Activated CD4-positive, alpha-beta memory T cell treated with anti-CD3 and anti-CD28 coated beads for 36 hours (primary cell): ENCODE results near the gene PLEKHB2. TPM values are rescaled to one million over a fixed set of nuclear protein-coding genes. Genes with fewer than 3 reads are reported as not detected.
"Not testable (repeated sequence)": the region's sequence is repeated elsewhere in the genome, so short reads cannot be mapped to it uniquely, and the experiment has no call there.

ENCODE experiments used
- CTCF ChIA-PET: fragments of 350-600 bp; sonication (Branson Sonifier 250); formaldehyde crosslinking; loops from one replicate; lab custom pipeline; 2021; ENCODE audit warnings: antibody characterized with exemption, inconsistent platforms; lab: Charles Lee
- POLR2A ChIA-PET: fragments of 350-600 bp; sonication (Branson Sonifier 250); formaldehyde crosslinking; loops from one replicate; lab custom pipeline; 2021; ENCODE audit warnings: antibody characterized with exemption; lab: Charles Lee
- DNase-seq: peaks from one replicate; pipeline ENCODE4 v3.0.0-alpha.2; 2020
- H3K27ac Mint-ChIP-seq: one replicate; pipeline ENCODE4 v1.8.0; 2021; ENCODE audit warnings: mixed read lengths
- H3K27me3 Mint-ChIP-seq: one replicate; pipeline ENCODE4 v1.8.0; 2021; ENCODE audit warnings: mixed read lengths
- H3K36me3 Mint-ChIP-seq: one replicate; pipeline ENCODE4 v1.8.0; 2021; ENCODE audit warnings: mixed read lengths
- H3K4me1 Mint-ChIP-seq: one replicate; pipeline ENCODE4 v1.8.0; 2021; ENCODE audit warnings: low read depth, mixed read lengths
- H3K4me3 Mint-ChIP-seq: one replicate; pipeline ENCODE4 v1.8.0; 2021; ENCODE audit warnings: mild to moderate bottlenecking, mixed read lengths
- H3K9me3 Mint-ChIP-seq: one replicate; pipeline ENCODE4 v1.8.0; 2021; ENCODE audit warnings: mixed read lengths
- intact Hi-C: fragments of 100-400 bp; cut with micrococcal nuclease; formaldehyde crosslinking; loops from one replicate; pipeline ENCODE4 v1.15.1; 2023
- total RNA-seq, 2 experiments: library from RNA; stranded (reverse); gene quantifications; one replicate each; pipeline ENCODE4 v1.2.3, GENCODE V29; 2021

PLEKHB2 gene
- total RNA-seq, 2 experiments from 2014 or later, result 50.0 to 52.2 TPM

- ChIA-PET POLR2A (no interaction called here), CTCF (no interaction called here)
- DNase-seq, result no peak
- Mint-ChIP-seq H3K4me1 (peaks cover 38% of the 10 kb centered on the region), H3K27me3 (no peaks in the 10 kb centered on the region), H3K27ac (no peak overlapping the region), H3K36me3 (peaks cover 41% of the 10 kb centered on the region), H3K9me3 (no peaks in the 10 kb centered on the region), H3K4me3 (no peak overlapping the region)
- intact Hi-C loops, result no loop called here
Measured at GRCh38 chr2:131076707-131077106, 28.4 kb upstream of the PLEKHB2 start.

GRCh38 chr2:131077182-131077846, 27.8 kb upstream of the PLEKHB2 start:
- no peak overlapping the region for H3K4me3 Mint-ChIP-seq
- H3K27ac Mint-ChIP-seq, result no peak overlapping the region
- peaks cover 40% of the 10 kb centered on the region for H3K4me1 Mint-ChIP-seq
- intact Hi-C loops, result no loop called here
- ChIA-PET CTCF (no interaction called here), POLR2A (no interaction called here)
- peaks cover 42% of the 10 kb centered on the region for H3K36me3 Mint-ChIP-seq
- H3K9me3 Mint-ChIP-seq, result no peaks in the 10 kb centered on the region
- H3K27me3 Mint-ChIP-seq, result no peaks in the 10 kb centered on the region
- DNase-seq, result no peak

- intact Hi-C loops, result no loop called here
- Mint-ChIP-seq H3K9me3 (no peaks in the 10 kb centered on the region), H3K4me1 (peaks cover 40% of the 10 kb centered on the region), H3K4me3 (no peak overlapping the region), H3K36me3 (peaks cover 45% of the 10 kb centered on the region), H3K27ac (no peak overlapping the region), H3K27me3 (no peaks in the 10 kb centered on the region)
- POLR2A ChIA-PET, result no interaction called here
- DNase-seq, result no peak
- CTCF ChIA-PET, result no interaction called here
Measured at GRCh38 chr2:131077966-131078365, 27.2 kb upstream of the PLEKHB2 start.

GRCh38 chr2:131079931-131080330, 25.2 kb upstream of the PLEKHB2 start:
- peaks cover 46% of the 10 kb centered on the region for H3K36me3 Mint-ChIP-seq
- H3K27me3 Mint-ChIP-seq, H3K4me3 Mint-ChIP-seq, CTCF ChIA-PET, DNase-seq, H3K9me3 Mint-ChIP-seq, POLR2A ChIA-PET, H3K27ac Mint-ChIP-seq: not testable (repeated sequence)
- peaks cover 33% of the 10 kb centered on the region for H3K4me1 Mint-ChIP-seq
- intact Hi-C loops, result loop anchor here (5.0 kb wide), 1 partner anchor 38 kb away; no protein-coding TSS in a partner anchor

- Mint-ChIP-seq H3K27me3 (no peaks in the 10 kb centered on the region), H3K4me1 (peaks cover 38% of the 10 kb centered on the region), H3K4me3 (no peak overlapping the region), H3K27ac (no peak overlapping the region), H3K36me3 (peaks cover 43% of the 10 kb centered on the region), H3K9me3 (no peaks in the 10 kb centered on the region)
- intact Hi-C loops, result loop anchor here (5.0 kb wide), 1 partner anchor 39 kb away; no protein-coding TSS in a partner anchor
- POLR2A ChIA-PET, result interaction anchor here (1.0 kb wide), 1 partner anchor 12 kb away, joined by 3 read pairs; the partner anchor contains the start of gene FAM168B
- CTCF ChIA-PET, result no interaction called here
- no peak for DNase-seq
Measured at GRCh38 chr2:131081190-131081589, 23.9 kb upstream of the PLEKHB2 start.

GRCh38 chr2:131085646-131086045, 19.5 kb upstream of the PLEKHB2 start:
- Mint-ChIP-seq H3K9me3 (no peaks in the 10 kb centered on the region), H3K4me1 (peaks cover 41% of the 10 kb centered on the region), H3K4me3 (no peak overlapping the region), H3K36me3 (peaks cover 47% of the 10 kb centered on the region), H3K27ac (no peak overlapping the region), H3K27me3 (no peaks in the 10 kb centered on the region)
- DNase-seq, result no peak
- intact Hi-C loops, result no loop called here
- ChIA-PET CTCF (interaction anchor here (1.2 kb wide), 1 partner anchor 407 kb away, joined by 3 read pairs; no protein-coding TSS in a partner anchor), POLR2A (no interaction called here)

- POLR2A ChIA-PET, result interaction anchor here (0.9 to 2.5 kb wide), 5 partner anchors 11 to 28 kb away, joined by 3 to 10 read pairs (median 5); partner anchors contain the start of gene PLEKHB2
- peak overlapping the region; percentile 78 for H3K4me3 Mint-ChIP-seq
- peaks cover 22% of the 10 kb centered on the region for H3K4me1 Mint-ChIP-seq
- no peaks in the 10 kb centered on the region for H3K27me3 Mint-ChIP-seq
- no peaks in the 10 kb centered on the region for H3K9me3 Mint-ChIP-seq
- intact Hi-C loops, result loop anchor here (1.0 to 5.0 kb wide), 4 partner anchors 12 to 910 kb away; partner anchors contain the start of genes MZT2B and SMPD4
- peaks cover 20% of the 10 kb centered on the region for H3K36me3 Mint-ChIP-seq
- no peak for DNase-seq
- CTCF ChIA-PET, result interaction anchor here (0.6 to 2.5 kb wide), 3 partner anchors 12 to 400 kb away, joined by 3 to 14 read pairs (median 7); partner anchors contain the start of genes MZT2A and PLEKHB2
- peak overlapping the region; percentile 69 for H3K27ac Mint-ChIP-seq
Measured at GRCh38 chr2:131092458-131093005, 12.6 kb upstream of the PLEKHB2 start.

GRCh38 chr2:131093006-131093695, 12.0 kb upstream of the PLEKHB2 start, which contains the start of gene FAM168B:
TSS of gene FAM168B (minus strand) at chr2:131093460. CDS start at chr2:131082646, 10,814 bp downstream.
- Mint-ChIP-seq H3K4me1 (peaks cover 15% of the 10 kb centered on the region), H3K27me3 (no peaks in the 10 kb centered on the region), H3K4me3 (peak within 1 kb of the TSS; percentile 96), H3K36me3 (peaks cover 14% of the 10 kb centered on the region), H3K9me3 (no peaks in the 10 kb centered on the region), H3K27ac (peak within 1 kb of the TSS; percentile 96)
- intact Hi-C loops, result loop anchor here (1.0 to 5.0 kb wide), 4 partner anchors 11 to 911 kb away; partner anchors contain the start of genes MZT2B and SMPD4
- ChIA-PET POLR2A (interaction anchor here (0.7 to 2.5 kb wide), 11 partner anchors 10 to 399 kb away, joined by 3 to 10 read pairs (median 3); partner anchors contain the start of gene PLEKHB2), CTCF (interaction anchor here (0.5 to 2.5 kb wide), 6 partner anchors 11 to 399 kb away, joined by 3 to 14 read pairs (median 3); partner anchors contain the start of genes MZT2A and PLEKHB2)
- DNase-seq, result peak; percentile 92

- ChIA-PET CTCF (interaction anchor here (0.5 to 2.5 kb wide), 5 partner anchors 10 to 398 kb away, joined by 3 to 14 read pairs (median 3); partner anchors contain the start of genes MZT2A and PLEKHB2), POLR2A (interaction anchor here (0.7 to 2.5 kb wide), 8 partner anchors 10 to 399 kb away, joined by 3 to 10 read pairs (median 4); partner anchors contain the start of gene PLEKHB2)
- peak overlapping the region; percentile 96 for H3K27ac Mint-ChIP-seq
- no peaks in the 10 kb centered on the region for H3K27me3 Mint-ChIP-seq
- H3K4me3 Mint-ChIP-seq, result peak overlapping the region; percentile 96
- intact Hi-C loops, result loop anchor here (1.0 to 5.0 kb wide), 5 partner anchors 10 to 912 kb away; partner anchors contain the start of genes MZT2B and SMPD4
- H3K4me1 Mint-ChIP-seq, result peaks cover 13% of the 10 kb centered on the region
- no peaks in the 10 kb centered on the region for H3K9me3 Mint-ChIP-seq
- H3K36me3 Mint-ChIP-seq, result peaks cover 10% of the 10 kb centered on the region
- DNase-seq, result peak; percentile 52
Measured at GRCh38 chr2:131093696-131094462, 11.3 kb upstream of the PLEKHB2 start.

GRCh38 chr2:131094463-131095281, 10.5 kb upstream of the PLEKHB2 start:
- no peak for DNase-seq
- Mint-ChIP-seq H3K9me3 (no peaks in the 10 kb centered on the region), H3K4me1 (peaks cover 13% of the 10 kb centered on the region), H3K27me3 (no peaks in the 10 kb centered on the region), H3K27ac (peak overlapping the region; percentile 96), H3K4me3 (peak overlapping the region; percentile 96), H3K36me3 (peaks cover 6% of the 10 kb centered on the region)
- ChIA-PET CTCF (interaction anchor here (2.5 kb wide), 1 partner anchor 10 kb away, joined by 14 read pairs; the partner anchor contains the start of gene PLEKHB2), POLR2A (no interaction called here)
- intact Hi-C loops, result loop anchor here (2.0 to 5.0 kb wide), 4 partner anchors 272 to 912 kb away; partner anchors contain the start of genes MZT2B and SMPD4
